MM.1S (cell line): ENCODE data around the gene CALM1.

Experiments used
- DNase-seq: peaks from one replicate; pipeline ENCODE4 v3.0.0-alpha.2; 2015
- H2AFZ ChIP-seq: fragments of 300-600 bp; sonication (generic); 2 replicates; pipeline ENCODE4 v1.6.0; 2016; ENCODE audit warnings: antibody characterized with exemption, low read length
- H3F3A ChIP-seq: fragments of 300-600 bp; sonication (generic); 2 replicates; pipeline ENCODE4 v1.6.1; 2016; ENCODE audit warnings: mild to moderate bottlenecking, antibody characterized with exemption, low read length, moderate library complexity, mixed read lengths; ENCODE audit not compliant: insufficient read depth
- H3K27ac ChIP-seq: fragments of 300-600 bp; sonication (generic); 2 replicates; pipeline ENCODE4 v1.5.1; 2016; ENCODE audit warnings: mild to moderate bottlenecking, low read length
- H3K27me3 ChIP-seq: fragments of 300-600 bp; sonication (generic); replicated peaks from 2 replicates; pipeline ENCODE4 v1.6.0; 2016; ENCODE audit warnings: low read length; ENCODE audit not compliant: insufficient read depth
- H3K36me3 ChIP-seq: fragments of 300-600 bp; sonication (generic); replicated peaks from 2 replicates; pipeline ENCODE4 v1.6.1; 2016; ENCODE audit warnings: mild to moderate bottlenecking, low read length, mixed read lengths; ENCODE audit not compliant: insufficient read depth
- H3K4me1 ChIP-seq: fragments of 300-600 bp; sonication (generic); 2 replicates; pipeline ENCODE4 v1.6.1; 2016; ENCODE audit warnings: low read length, mixed read lengths
- H3K4me2 ChIP-seq: fragments of 300-600 bp; sonication (generic); 2 replicates; pipeline ENCODE4 v1.6.0; 2016; ENCODE audit warnings: low read depth, low read length
- H3K4me3 ChIP-seq: fragments of 300-600 bp; sonication (generic); 2 replicates; pipeline ENCODE4 v1.5.1; 2016; ENCODE audit warnings: low read length, mixed read lengths
- H3K79me2 ChIP-seq: fragments of 300-600 bp; sonication (generic); 2 replicates; pipeline ENCODE4 v1.6.1; 2016; ENCODE audit warnings: mixed run types, low read length, mixed read lengths
- H3K9ac ChIP-seq: fragments of 300-600 bp; sonication (generic); 2 replicates; pipeline ENCODE4 v1.6.1; 2016; ENCODE audit warnings: low read length, mixed read lengths
- H3K9me2 ChIP-seq: fragments of 300-600 bp; sonication (generic); replicated peaks from 2 replicates; pipeline ENCODE4 v1.6.1; 2016; ENCODE audit warnings: mild to moderate bottlenecking, low read length, mixed read lengths; ENCODE audit not compliant: insufficient read depth
- H3K9me3 ChIP-seq: fragments of 300-600 bp; sonication (generic); replicated peaks from 2 replicates; pipeline ENCODE4 v1.6.1; 2016; ENCODE audit warnings: mild to moderate bottlenecking, low read length, mixed read lengths; ENCODE audit not compliant: insufficient read depth
- H4K20me1 ChIP-seq: fragments of 300-600 bp; sonication (generic); 2 replicates; pipeline ENCODE4 v1.6.1; 2016; ENCODE audit warnings: mild to moderate bottlenecking, low read length, moderate library complexity, mixed read lengths; ENCODE audit not compliant: insufficient read depth
- EZH2 ChIP-seq: fragments of 300-600 bp; sonication (generic); optimal IDR thresholded peaks from 2 replicates; pipeline ENCODE3; 2017; ENCODE audit warnings: low read depth, mild to moderate bottlenecking, antibody characterized with exemption, low read length, mixed read lengths
- EZH2phosphoT487 ChIP-seq: fragments of 300-600 bp; sonication (generic); IDR thresholded peaks from 2 replicates; pipeline ENCODE4 v1.6.1; 2018; ENCODE audit warnings: antibody characterized with exemption, low read length
- TF ChIP-seq, protein P1 (sequence below): fragments of 300-600 bp; sonication (generic); IDR thresholded peaks from 2 replicates; pipeline ENCODE4 v1.5.1; 2016; ENCODE audit warnings: antibody characterized with exemption, low read length, mixed read lengths

CALM1 gene

DNA sequence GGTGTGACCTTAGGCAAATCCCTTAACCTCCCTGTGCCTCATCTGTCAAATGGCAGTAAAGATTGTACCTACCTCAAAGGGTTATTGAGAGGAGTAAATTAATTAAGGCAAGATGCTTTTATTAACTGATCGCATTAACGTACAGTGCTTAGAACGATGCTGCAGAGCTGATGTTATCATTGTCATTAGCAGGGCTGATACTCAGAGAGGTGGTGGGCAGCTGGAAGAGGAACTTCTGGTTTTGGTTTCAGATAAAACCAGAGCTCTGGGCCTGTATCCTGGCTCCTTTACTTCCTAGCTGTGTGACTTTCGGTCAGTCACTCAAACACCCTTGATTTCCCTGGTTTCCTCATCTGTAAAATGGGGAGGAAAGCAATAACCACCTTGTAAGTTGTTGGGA is 55.1 kb downstream of the CALM1 start:
- Histone ChIP-seq H4K20me1 (no peaks in the 10 kb centered on the region), H3K4me3 (no peak overlapping the region), H3F3A (no peaks in the 10 kb centered on the region), H3K27me3 (no peaks in the 10 kb centered on the region), H3K9ac (no peak overlapping the region), H3K4me2 (no peak overlapping the region), H3K79me2 (no peaks in the 10 kb centered on the region), H2AFZ (no peak overlapping the region), H3K36me3 (no peaks in the 10 kb centered on the region), H3K27ac (no peak overlapping the region), H3K9me2 (no peaks in the 10 kb centered on the region), H3K4me1 (no peaks in the 10 kb centered on the region), H3K9me3 (no peaks in the 10 kb centered on the region)
- TF ChIP-seq, protein P1, sequence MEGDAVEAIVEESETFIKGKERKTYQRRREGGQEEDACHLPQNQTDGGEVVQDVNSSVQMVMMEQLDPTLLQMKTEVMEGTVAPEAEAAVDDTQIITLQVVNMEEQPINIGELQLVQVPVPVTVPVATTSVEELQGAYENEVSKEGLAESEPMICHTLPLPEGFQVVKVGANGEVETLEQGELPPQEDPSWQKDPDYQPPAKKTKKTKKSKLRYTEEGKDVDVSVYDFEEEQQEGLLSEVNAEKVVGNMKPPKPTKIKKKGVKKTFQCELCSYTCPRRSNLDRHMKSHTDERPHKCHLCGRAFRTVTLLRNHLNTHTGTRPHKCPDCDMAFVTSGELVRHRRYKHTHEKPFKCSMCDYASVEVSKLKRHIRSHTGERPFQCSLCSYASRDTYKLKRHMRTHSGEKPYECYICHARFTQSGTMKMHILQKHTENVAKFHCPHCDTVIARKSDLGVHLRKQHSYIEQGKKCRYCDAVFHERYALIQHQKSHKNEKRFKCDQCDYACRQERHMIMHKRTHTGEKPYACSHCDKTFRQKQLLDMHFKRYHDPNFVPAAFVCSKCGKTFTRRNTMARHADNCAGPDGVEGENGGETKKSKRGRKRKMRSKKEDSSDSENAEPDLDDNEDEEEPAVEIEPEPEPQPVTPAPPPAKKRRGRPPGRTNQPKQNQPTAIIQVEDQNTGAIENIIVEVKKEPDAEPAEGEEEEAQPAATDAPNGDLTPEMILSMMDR, result no peak
- TF ChIP-seq EZH2, result no peak
- TF ChIP-seq EZH2phosphoT487, result no peak
- DNase-seq, result no peak

DNA sequence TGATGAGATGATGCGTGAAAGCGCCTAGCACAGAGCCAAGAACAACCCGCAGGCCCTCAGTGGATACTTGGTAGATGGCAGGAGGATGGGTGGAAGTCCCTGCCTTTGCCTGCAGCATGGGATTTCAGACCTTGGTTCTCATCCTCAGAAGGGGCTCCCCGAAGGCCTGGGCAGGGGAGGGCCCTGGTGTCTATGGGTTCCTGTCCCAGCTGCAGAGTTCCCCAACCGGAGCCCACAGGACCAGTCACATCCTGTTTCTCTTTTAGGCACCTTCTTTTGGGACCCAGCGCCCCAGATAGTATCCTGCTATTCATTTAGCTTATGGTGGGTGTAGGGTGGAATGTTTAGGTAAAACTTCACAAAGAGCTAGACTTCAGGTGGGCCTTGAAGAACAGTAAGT is 55.5 kb downstream of the CALM1 start:
- TF ChIP-seq, protein P1, result no peak
- no peak for TF ChIP-seq EZH2
- no peak overlapping the region for H3K4me3 ChIP-seq
- no peaks in the 10 kb centered on the region for H3K27me3 ChIP-seq
- no peak overlapping the region for H2AFZ ChIP-seq
- H3K36me3 ChIP-seq, result no peaks in the 10 kb centered on the region
- H3K9me2 ChIP-seq, result no peaks in the 10 kb centered on the region
- no peaks in the 10 kb centered on the region for H3K79me2 ChIP-seq
- no peak for DNase-seq
- no peak overlapping the region for H3K9ac ChIP-seq
- H3F3A ChIP-seq, result no peaks in the 10 kb centered on the region
- no peaks in the 10 kb centered on the region for H3K4me1 ChIP-seq
- no peak overlapping the region for H3K4me2 ChIP-seq
- no peak overlapping the region for H3K27ac ChIP-seq
- H3K9me3 ChIP-seq, result no peaks in the 10 kb centered on the region
- no peaks in the 10 kb centered on the region for H4K20me1 ChIP-seq

DNA sequence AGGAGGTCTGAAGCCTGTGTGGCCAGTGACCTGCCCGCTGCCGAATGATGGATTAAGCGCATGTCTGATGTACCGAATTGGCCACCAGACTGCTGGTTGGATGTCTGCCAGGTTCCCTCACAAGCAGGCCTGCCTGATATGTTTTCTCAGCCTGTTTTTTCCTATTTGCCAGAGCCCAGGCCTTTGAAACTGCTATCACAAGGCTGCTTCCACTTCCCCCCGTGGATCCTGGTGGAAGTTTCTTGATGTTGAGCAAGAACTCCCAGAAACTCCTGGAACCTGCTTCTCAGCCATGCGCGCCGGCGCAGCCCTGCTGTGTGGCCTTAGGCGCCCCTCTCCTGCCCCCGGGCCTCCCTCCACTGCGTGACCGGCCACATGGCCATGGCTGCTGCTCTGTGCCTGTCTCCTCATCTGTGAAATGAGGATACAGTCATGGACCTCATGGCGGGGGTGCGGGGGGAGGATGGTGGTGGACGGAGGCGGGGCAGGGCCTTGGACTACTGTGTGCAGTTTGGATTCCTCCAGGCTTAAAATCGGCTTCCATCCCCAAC is 56.6 kb downstream of the CALM1 start:
- no peak overlapping the region for H2AFZ ChIP-seq
- H3K27ac ChIP-seq, result no peak overlapping the region
- no peak overlapping the region for H3K4me2 ChIP-seq

More for the DNA sequence above, 56.6 kb downstream of the CALM1 start:
- Histone ChIP-seq H3K4me3 (no peak overlapping the region), H4K20me1 (no peaks in the 10 kb centered on the region), H3K27me3 (no peaks in the 10 kb centered on the region), H3K79me2 (no peaks in the 10 kb centered on the region), H3K9me3 (no peaks in the 10 kb centered on the region), H3F3A (no peaks in the 10 kb centered on the region), H3K9me2 (no peaks in the 10 kb centered on the region), H3K36me3 (no peaks in the 10 kb centered on the region), H3K4me1 (no peaks in the 10 kb centered on the region), H3K9ac (no peak overlapping the region)
- no peak for DNase-seq
- TF ChIP-seq EZH2phosphoT487 (no peak), EZH2 (no peak)
- TF ChIP-seq, protein P1, result no peak
